Measurements from ENCODE around the gene MAP2K6.

Gene MAP2K6

GRCh38 chr17:69492410-69493071 is 78.0 kb downstream of the MAP2K6 start:
- DNase-seq (ENCODE audit: low read depth) = peak; percentile 93

GRCh38 chr17:69495787-69496186 is 81.3 kb downstream of the MAP2K6 start:
- DNase-seq (ENCODE audit: low read depth) = no peak

- DNase-seq (ENCODE audit: low read depth) = no peak
Measured at GRCh38 chr17:69497161-69497560, 82.7 kb downstream of the MAP2K6 start.

- DNase-seq (ENCODE audit: low read depth) = no peak
Measured at GRCh38 chr17:69499318-69499717, 84.8 kb downstream of the MAP2K6 start.

- no peak for DNase-seq (ENCODE audit: low read depth)
Measured at GRCh38 chr17:69500911-69501429, 86.5 kb downstream of the MAP2K6 start.

GRCh38 chr17:69501591-69502468 is 87.3 kb downstream of the MAP2K6 start:
- peak; percentile 25 for DNase-seq (ENCODE audit: low read depth)

GRCh38 chr17:69503711-69504110 is 89.2 kb downstream of the MAP2K6 start:
- no peak for DNase-seq (ENCODE audit: low read depth)

GRCh38 chr17:69505740-69506139 is 91.2 kb downstream of the MAP2K6 start:
- DNase-seq (ENCODE audit: low read depth) = no peak

- peak; percentile 52 for DNase-seq (ENCODE audit: low read depth)
Measured at GRCh38 chr17:69506489-69506888, 92.0 kb downstream of the MAP2K6 start.

- no peak for DNase-seq (ENCODE audit: low read depth)
Measured at GRCh38 chr17:69508814-69509213, 94.3 kb downstream of the MAP2K6 start.

GRCh38 chr17:69511250-69511649 is 96.8 kb downstream of the MAP2K6 start:
- no peak for DNase-seq (ENCODE audit: low read depth)

GRCh38 chr17:69512946-69513345 is 98.4 kb downstream of the MAP2K6 start:
- no peak for DNase-seq (ENCODE audit: low read depth)

GRCh38 chr17:69516225-69516624 is 101.7 kb downstream of the MAP2K6 start:
- DNase-seq (ENCODE audit: low read depth) = no peak

GRCh38 chr17:69516911-69517310 is 102.4 kb downstream of the MAP2K6 start:
- peak; percentile 13 for DNase-seq (ENCODE audit: low read depth)

- DNase-seq (ENCODE audit: low read depth) = no peak
Measured at GRCh38 chr17:69518951-69519350, 104.5 kb downstream of the MAP2K6 start.

- DNase-seq (ENCODE audit: low read depth) = peak; percentile 74
Measured at GRCh38 chr17:69523244-69523861, 108.9 kb downstream of the MAP2K6 start.

GRCh38 chr17:69524854-69525253 is 110.4 kb downstream of the MAP2K6 start:
- peak; percentile 40 for DNase-seq (ENCODE audit: low read depth)

GRCh38 chr17:69525920-69526841 is 111.7 kb downstream of the MAP2K6 start:
- peak; percentile 78 for DNase-seq (ENCODE audit: low read depth)

- DNase-seq (ENCODE audit: low read depth) = no peak
Measured at GRCh38 chr17:69528035-69528434, 113.5 kb downstream of the MAP2K6 start.

- DNase-seq (ENCODE audit: low read depth) = no peak
Measured at GRCh38 chr17:69533481-69534234, 119.2 kb downstream of the MAP2K6 start.

- no peak for DNase-seq (ENCODE audit: low read depth)
Measured at GRCh38 chr17:69534235-69534621, 119.7 kb downstream of the MAP2K6 start.
